ENCODE data around the gene NECAB2.
"Not testable (repeated sequence)": the region's sequence is repeated elsewhere in the genome, so short reads cannot be mapped to it uniquely, and the experiment has no call there.

NECAB2 gene

DNA sequence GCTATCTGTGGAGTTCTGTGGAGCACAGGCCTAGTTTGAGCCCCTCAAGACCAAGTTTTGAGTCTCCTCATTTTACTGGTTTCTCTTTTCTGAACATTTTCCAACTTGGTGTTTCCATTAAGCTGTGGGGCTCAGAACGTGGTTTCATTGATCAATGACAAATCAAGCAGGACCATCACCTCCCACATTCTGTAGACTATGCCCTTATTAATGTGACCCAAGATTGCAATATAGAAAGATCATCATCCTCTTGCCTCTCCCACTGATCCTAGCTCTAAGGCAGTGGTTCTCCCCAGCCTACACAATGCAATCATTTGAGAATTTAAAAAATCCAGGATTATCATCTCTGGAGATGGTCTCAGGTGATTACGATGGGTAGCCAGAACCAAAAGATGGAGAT lies 30.8 kb upstream of the NECAB2 start:
- no peak overlapping the region for H3K4me3 ChIP-seq (ENCODE audit: low read depth, low read length)
- TF ChIP-seq, protein P1, sequence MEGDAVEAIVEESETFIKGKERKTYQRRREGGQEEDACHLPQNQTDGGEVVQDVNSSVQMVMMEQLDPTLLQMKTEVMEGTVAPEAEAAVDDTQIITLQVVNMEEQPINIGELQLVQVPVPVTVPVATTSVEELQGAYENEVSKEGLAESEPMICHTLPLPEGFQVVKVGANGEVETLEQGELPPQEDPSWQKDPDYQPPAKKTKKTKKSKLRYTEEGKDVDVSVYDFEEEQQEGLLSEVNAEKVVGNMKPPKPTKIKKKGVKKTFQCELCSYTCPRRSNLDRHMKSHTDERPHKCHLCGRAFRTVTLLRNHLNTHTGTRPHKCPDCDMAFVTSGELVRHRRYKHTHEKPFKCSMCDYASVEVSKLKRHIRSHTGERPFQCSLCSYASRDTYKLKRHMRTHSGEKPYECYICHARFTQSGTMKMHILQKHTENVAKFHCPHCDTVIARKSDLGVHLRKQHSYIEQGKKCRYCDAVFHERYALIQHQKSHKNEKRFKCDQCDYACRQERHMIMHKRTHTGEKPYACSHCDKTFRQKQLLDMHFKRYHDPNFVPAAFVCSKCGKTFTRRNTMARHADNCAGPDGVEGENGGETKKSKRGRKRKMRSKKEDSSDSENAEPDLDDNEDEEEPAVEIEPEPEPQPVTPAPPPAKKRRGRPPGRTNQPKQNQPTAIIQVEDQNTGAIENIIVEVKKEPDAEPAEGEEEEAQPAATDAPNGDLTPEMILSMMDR (IDR thresholded peaks at IDR 0.05; ENCODE audit: borderline replicate concordance, insufficient read depth, low read depth, low read length), result no peak

DNA sequence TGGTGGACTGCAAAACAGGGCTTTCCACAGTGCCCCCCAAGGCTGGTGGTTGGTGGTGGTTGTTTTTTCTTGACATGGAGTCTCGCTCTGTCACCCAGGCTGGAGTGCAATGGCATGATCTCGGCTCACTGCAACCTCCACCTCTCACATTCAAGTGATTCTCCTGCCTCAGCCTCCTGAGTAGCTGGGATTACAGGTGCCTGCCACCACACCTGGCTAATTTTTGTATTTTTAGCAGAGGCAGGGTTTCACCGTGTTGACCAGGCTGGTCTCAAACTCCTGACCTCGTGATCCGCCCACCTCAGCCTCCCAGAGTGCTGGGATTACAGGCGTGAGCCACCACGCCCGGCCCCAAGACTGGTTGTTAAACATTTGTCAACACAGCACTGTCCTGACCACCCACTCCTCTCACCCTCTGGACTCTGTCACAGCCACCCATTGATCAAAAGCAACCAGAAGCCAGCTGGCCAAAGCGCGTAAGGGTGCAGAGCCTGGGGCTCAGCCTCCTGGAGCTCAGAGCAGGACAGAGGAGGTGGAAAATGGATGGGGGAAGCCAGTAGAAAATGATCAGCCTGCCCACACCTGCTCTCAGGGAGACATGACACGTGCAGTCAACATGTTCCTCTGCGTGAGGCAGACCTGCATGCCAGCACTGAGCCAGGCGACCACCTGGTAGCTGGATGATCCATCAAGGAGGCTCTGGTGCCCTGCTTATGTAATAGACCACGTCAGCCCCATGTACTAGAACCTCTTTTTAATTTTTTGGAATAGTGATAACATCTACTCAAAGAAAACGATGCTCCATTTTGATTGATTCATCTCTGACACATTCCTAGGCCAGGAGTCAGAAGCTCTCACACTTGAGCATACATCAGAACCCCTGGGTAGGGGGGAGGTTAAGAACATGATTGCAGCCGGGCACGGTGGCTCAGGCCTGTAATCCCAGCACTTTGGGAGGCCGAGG lies 29.8 kb upstream of the NECAB2 start:
- no peak overlapping the region for H3K4me3 ChIP-seq (ENCODE audit: low read depth, low read length)
- TF ChIP-seq, protein P1 (IDR thresholded peaks at IDR 0.05; ENCODE audit: borderline replicate concordance, insufficient read depth, low read depth, low read length), result no peak

DNA sequence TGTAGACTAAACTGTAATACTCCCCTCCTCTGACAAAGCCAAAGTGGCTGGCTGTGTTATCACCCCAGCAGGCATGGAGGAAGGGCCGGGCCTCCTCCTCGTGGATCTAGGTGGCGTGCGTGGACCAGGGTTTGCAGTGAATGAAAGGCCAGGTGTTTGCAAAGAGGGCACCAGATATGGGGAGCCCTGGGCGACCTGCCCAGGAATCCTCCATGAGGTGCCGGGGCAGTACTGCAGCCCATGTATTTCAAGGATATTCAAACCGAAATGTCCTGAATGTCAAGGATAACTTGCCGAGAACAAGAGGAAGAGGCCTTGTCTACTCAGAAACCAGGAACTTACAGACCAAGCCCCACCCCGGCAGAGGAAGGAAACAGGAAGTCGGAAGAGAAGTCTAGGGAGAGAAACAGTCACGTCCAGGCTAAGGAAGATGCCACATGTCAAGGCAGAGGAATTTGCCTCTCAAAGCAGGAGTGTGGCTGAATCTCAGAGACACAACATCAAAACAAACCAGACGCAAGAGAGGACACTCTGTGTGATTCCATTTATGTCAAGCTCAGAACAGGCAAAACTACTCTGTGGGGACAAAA lies 28.7 kb upstream of the NECAB2 start:
- TF ChIP-seq, protein P1 (IDR thresholded peaks at IDR 0.05; ENCODE audit: borderline replicate concordance, insufficient read depth, low read depth, low read length), result no peak
- H3K4me3 ChIP-seq (ENCODE audit: low read depth, low read length), result no peak overlapping the region

DNA sequence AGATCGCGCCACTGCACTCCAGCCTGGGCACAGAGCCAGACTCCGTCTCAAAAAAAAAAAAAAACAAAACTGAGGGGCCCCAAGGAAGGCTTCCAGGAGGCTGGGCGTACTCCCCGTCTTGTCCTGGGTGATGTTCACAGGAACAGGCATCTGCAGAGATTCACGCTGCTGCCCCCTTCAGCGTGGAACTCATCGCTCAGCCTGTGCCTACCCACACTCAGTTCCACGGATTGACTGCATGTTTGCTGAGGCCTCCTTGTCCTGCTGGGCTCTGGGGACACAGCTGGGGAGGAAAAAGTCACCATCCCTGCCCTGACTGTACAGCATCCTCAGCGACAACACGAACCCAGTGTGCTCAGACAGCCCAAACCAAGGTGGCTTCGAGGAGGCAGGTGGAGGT lies 27.9 kb upstream of the NECAB2 start:
- no peak overlapping the region for H3K4me3 ChIP-seq (ENCODE audit: low read depth, low read length)
- TF ChIP-seq, protein P1 (IDR thresholded peaks at IDR 0.05; ENCODE audit: borderline replicate concordance, insufficient read depth, low read depth, low read length), result no peak

DNA sequence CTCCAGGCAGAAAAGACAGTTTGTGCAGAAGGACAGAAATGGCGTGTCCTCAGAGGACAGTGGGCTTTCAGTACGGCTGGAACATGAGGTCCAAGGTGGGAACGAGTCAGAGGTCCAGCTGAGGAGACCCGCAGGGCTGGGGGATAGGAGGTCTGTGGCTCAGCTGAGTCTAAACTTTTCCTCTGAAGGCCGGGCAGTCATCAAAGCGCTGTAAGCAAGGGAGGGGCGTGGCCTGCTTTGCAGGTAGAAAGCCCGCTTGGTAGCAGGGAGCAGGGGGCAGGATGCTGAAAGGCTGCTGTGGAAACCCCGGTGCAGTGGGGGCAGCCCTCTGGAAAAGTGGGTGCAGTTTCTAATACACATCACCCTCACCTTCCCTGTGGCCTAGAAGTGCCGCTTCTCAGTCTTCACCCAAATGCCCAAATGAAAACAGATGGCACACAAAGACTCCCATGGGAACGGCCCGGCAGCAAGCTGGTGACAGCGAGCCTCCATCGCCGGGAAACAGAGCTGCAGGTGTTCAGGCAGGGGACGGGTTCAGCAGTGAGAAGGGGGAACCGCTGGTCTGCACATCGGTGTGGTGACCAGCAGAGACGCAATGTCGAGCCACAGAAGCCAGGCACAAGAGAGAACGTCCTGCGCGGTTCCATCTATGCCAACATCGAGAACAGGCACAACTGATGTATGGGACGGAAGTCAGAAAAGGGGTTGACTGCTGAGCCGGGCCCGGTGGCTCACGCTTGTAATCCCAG lies 27.2 kb upstream of the NECAB2 start:
- H3K4me3 ChIP-seq (ENCODE audit: low read depth, low read length), result no peak overlapping the region

DNA sequence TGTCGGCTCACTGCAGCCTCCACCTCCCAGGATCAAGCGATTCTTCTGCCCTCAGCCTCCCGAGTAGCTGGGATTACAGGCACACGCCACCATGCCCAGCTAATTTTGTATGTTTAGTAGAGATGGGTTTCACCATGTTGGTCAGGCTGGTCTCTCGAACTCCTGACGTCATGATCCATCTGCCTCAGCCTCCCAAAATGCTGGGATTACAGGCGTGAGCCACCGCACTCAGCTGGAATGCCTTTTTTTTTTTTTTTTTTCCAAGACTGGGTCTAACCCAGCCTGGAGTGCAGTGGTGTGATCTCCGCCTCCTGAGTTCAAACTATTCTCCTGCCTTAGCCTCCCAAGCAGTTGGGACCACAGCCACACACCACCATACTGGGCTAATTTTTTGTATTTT lies 26.5 kb upstream of the NECAB2 start:
- not testable (repeated sequence) for H3K4me3 ChIP-seq (ENCODE audit: low read depth, low read length)

More for the DNA sequence above, 27.2 kb upstream of the NECAB2 start:
- TF ChIP-seq, protein P1 (IDR thresholded peaks at IDR 0.05; ENCODE audit: borderline replicate concordance, insufficient read depth, low read depth, low read length), result no peak

DNA sequence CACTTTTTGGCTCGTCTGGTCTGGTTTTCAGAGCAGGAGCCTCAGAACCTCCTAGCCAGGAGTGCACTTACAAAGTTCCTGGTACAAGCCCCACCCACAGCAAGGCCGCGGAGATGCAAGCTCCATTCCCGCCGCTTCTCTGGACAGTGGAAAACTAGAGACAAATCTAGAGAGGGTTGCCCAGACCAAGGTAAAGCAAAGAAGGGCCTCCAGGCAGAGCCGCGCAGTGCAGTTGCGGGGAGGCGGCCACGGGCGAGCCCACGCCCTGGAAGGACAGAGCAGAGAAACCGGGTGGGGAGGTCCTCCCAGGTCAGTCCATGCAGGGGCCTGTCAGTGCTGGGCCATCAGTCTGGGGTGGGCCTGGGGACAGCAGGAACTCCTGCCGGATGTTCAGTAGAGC lies 26.0 kb upstream of the NECAB2 start:
- no peak overlapping the region for H3K4me3 ChIP-seq (ENCODE audit: low read depth, low read length)
- TF ChIP-seq, protein P1 (IDR thresholded peaks at IDR 0.05; ENCODE audit: borderline replicate concordance, insufficient read depth, low read depth, low read length), result no peak
